K562 (cell line): ENCODE results near the gene TMPO. TPM values are rescaled to one million over a fixed set of nuclear protein-coding genes. Genes with fewer than 3 reads are reported as not detected.
A peak's percentile ranks its signal among the peaks of the same experiment; 100 is the strongest.

Experiments
- ATAC-seq: fragments of 200-7000 bp; cut with Tn5 transposase; 3 replicates; pipeline ENCODE4 v1.9.1; 2020; ENCODE audit warnings: moderate library complexity
- BruUV-seq: library from RNA; stranded (reverse); fragments of 400-500 nt; replicated peaks from 2 replicates; lab custom pipeline; 2021; lab: Mats Ljungman, UMichigan
- CTCF ChIA-PET: fragments of 300-600 bp; formaldehyde crosslinking; extraction: SDS; loops from one replicate; lab custom pipeline; 2021; ENCODE audit warnings: low intra/inter-chr PET ratio; lab: Yijun Ruan, JAX
- POLR2A ChIA-PET: fragments of 300-600, 350-650 bp; sonication (Branson Sonifier 250); formaldehyde crosslinking; extraction: SDS; loops from one replicate; lab custom pipeline; 2021; ENCODE audit warnings: antibody characterized with exemption, inconsistent platforms; lab: Yijun Ruan, JAX
- DNase-seq, 4 experiments: peaks; one replicate each; pipeline versions ENCODE4 v3.0.0 to v3.0.0-alpha.2; 2011 to 2018; ENCODE audit warnings: low spot score in 3 of 4, mixed read lengths in 3 of 4; ENCODE audit errors: extremely low read depth in 1 of 4
- FAIRE-seq: peaks from 2 replicates; lab custom pipeline; 2011; peaks lifted over from hg19 to GRCh38; lab: Jason Lieb, UNC
- H2AFZ ChIP-seq: 2 replicates; pipeline ENCODE4 v1.6.0; 2011; ENCODE audit warnings: low read depth, low read length, control low read depth, inconsistent platforms
- H3K27ac ChIP-seq: fragments of 200-600 bp; 3 replicates; pipeline ENCODE4 v1.8.0; 2011; ENCODE audit warnings: low read depth, mild to moderate bottlenecking, control low read depth, inconsistent platforms, low read length, moderate library complexity, mixed read lengths; ENCODE audit errors: extremely low read depth
- H3K27me3 ChIP-seq, 2 experiments: fragments of 300-600 bp in 1 of 2; 2 replicates in 1 of 2; 3 replicates in 1 of 2; pipeline versions ENCODE4 v1.6.0 to v1.8.0; 2011; ENCODE audit warnings: inconsistent platforms in 2 of 2, low read length in 2 of 2, mild to moderate bottlenecking in 1 of 2, mixed read lengths in 1 of 2, moderate library complexity in 1 of 2; ENCODE audit not compliant: control insufficient read depth in 2 of 2, insufficient read depth in 2 of 2
- H3K36me3 ChIP-seq: fragments of 300-600 bp; 3 replicates; pipeline ENCODE4 v1.8.0; 2011; ENCODE audit warnings: mild to moderate bottlenecking, low read length, inconsistent platforms; ENCODE audit not compliant: control insufficient read depth, insufficient read depth
- H3K4me1 ChIP-seq, 2 experiments: fragments of 200-600 bp in 1 of 2; replicated peaks in 1 of 2; 2 replicates in 1 of 2; 3 replicates in 1 of 2; pipeline versions ENCODE4 v1.5.1 to v1.8.0; 2011; ENCODE audit warnings: inconsistent platforms in 2 of 2, low read length in 2 of 2, mild to moderate bottlenecking in 1 of 2, mixed read lengths in 1 of 2, moderate library complexity in 1 of 2; ENCODE audit not compliant: control insufficient read depth in 2 of 2, insufficient read depth in 2 of 2
- H3K4me2 ChIP-seq: 2 replicates; pipeline ENCODE4 v1.6.1; 2011; ENCODE audit warnings: low read length, control low read depth, inconsistent platforms, mixed read lengths; ENCODE audit not compliant: insufficient read depth
- H3K4me3 ChIP-seq: fragments of 200-600 bp; sonication (generic), shearing (Covaris generic); 2 replicates; pipeline ENCODE4 v1.5.1; 2016; ENCODE audit warnings: control low read depth, inconsistent platforms
- H3K79me2 ChIP-seq: fragments of 200-600 bp; 3 replicates; pipeline ENCODE4 v1.8.0; 2011; ENCODE audit warnings: low read length, inconsistent platforms; ENCODE audit not compliant: control insufficient read depth, insufficient read depth
- H3K9ac ChIP-seq, 2 experiments: 2 replicates each; pipeline versions ENCODE4 v1.6.0 to v1.6.1; 2011; ENCODE audit warnings: low read depth in 2 of 2, low read length in 2 of 2, control low read depth in 1 of 2, inconsistent platforms in 1 of 2, mild to moderate bottlenecking in 1 of 2, mixed read lengths in 1 of 2; ENCODE audit not compliant: insufficient read depth in 1 of 2
- H3K9me1 ChIP-seq: one replicate; pipeline ENCODE4 v1.6.0; 2011; ENCODE audit warnings: inconsistent platforms, mild to moderate bottlenecking, low read length, moderate library complexity; ENCODE audit not compliant: control insufficient read depth, insufficient read depth
- H3K9me3 ChIP-seq: replicated peaks from 2 replicates; pipeline ENCODE4 v1.5.1; 2011; ENCODE audit warnings: low read depth, low read length, inconsistent platforms; ENCODE audit not compliant: control insufficient read depth, insufficient read depth
- H4K20me1 ChIP-seq: replicated peaks from 2 replicates; pipeline ENCODE4 v1.6.1; 2011; ENCODE audit warnings: low read length, inconsistent platforms, mixed read lengths; ENCODE audit not compliant: control insufficient read depth, insufficient read depth
- C11orf30 ChIP-seq: fragments of 450-650 bp; IDR thresholded peaks from 2 replicates; pipeline ENCODE4 v1.6.1; 2016; ENCODE audit warnings: low read depth, mild to moderate bottlenecking
- CHD4 ChIP-seq: fragments of 200-600 bp; sonication (generic); IDR thresholded peaks from 3 replicates; pipeline ENCODE4 v1.6.1; 2012; ENCODE audit warnings: low read depth, mild to moderate bottlenecking, mixed read lengths, low read length, inconsistent platforms; ENCODE audit not compliant: insufficient read depth, insufficient replicate concordance, poor library complexity, severe bottlenecking
- DACH1 ChIP-seq: fragments of 450-650 bp; IDR thresholded peaks from 2 replicates; pipeline ENCODE4 v1.6.1; 2018; ENCODE audit not compliant: partially characterized antibody
- ESRRA ChIP-seq: fragments of 450-650 bp; IDR thresholded peaks from 2 replicates; pipeline ENCODE4 v1.6.1; 2014; ENCODE audit warnings: low read depth, mild to moderate bottlenecking, moderate library complexity, borderline replicate concordance
- MEF2A ChIP-seq: IDR thresholded peaks from 2 replicates; pipeline ENCODE4 v1.6.1; 2011; ENCODE audit warnings: low read depth, mild to moderate bottlenecking, low read length, moderate library complexity; ENCODE audit not compliant: control insufficient read depth
- MYBL2 ChIP-seq, 2 experiments: fragments of 450-650 bp in 1 of 2; sonication (generic) in 1 of 2; formaldehyde crosslinking in 1 of 2; IDR thresholded peaks; 2 replicates each; pipeline versions ENCODE4 v1.6.1 to v1.8.1; 2017 to 2022; ENCODE audit warnings: borderline replicate concordance in 1 of 2, inconsistent platforms in 1 of 2, low read depth in 1 of 2, mild to moderate bottlenecking in 1 of 2, missing genetic modification reagents in 1 of 2, moderate library complexity in 1 of 2
- NFATC3 ChIP-seq: fragments of 450-650 bp; IDR thresholded peaks from 2 replicates; pipeline ENCODE4 v1.6.1; 2017; ENCODE audit warnings: mild to moderate bottlenecking
- RAD21 ChIP-seq, 2 experiments: fragments of 250-450 bp in 1 of 2; fragments of 450-650 bp in 1 of 2; sonication (Bioruptor Pico) in 1 of 2; formaldehyde crosslinking in 1 of 2; IDR thresholded peaks in 1 of 2; conservative IDR thresholded peaks in 1 of 2; 2 replicates each; pipeline versions ENCODE4 v1.4.0 to v1.8.0; 2020 to 2022; ENCODE audit warnings: mild to moderate bottlenecking in 2 of 2, moderate library complexity in 1 of 2
- RBM17 ChIP-seq: fragments of 200-400 bp; formaldehyde crosslinking; IDR thresholded peaks from 2 replicates; pipeline ENCODE4 v1.6.1; 2017; ENCODE audit warnings: low read depth, mild to moderate bottlenecking, low read length, borderline replicate concordance
- TFAP4 ChIP-seq: sonication (generic); formaldehyde crosslinking; IDR thresholded peaks from 2 replicates; pipeline ENCODE4 v1.8.0; 2022; ENCODE audit warnings: missing genetic modification reagents, mild to moderate bottlenecking, moderate library complexity, borderline replicate concordance
- U2AF2 ChIP-seq: fragments of 200-400 bp; formaldehyde crosslinking; optimal IDR thresholded peaks from 2 replicates; pipeline ENCODE3; 2017; ENCODE audit warnings: low read depth, mild to moderate bottlenecking, low read length
- ZKSCAN8 ChIP-seq: fragments of 200-800 bp; sonication (Bioruptor generic); IDR thresholded peaks from 2 replicates; pipeline ENCODE4 v1.6.1; 2016; ENCODE audit warnings: missing genetic modification characterization, missing compliant biosample characterization
- ZNF668 ChIP-seq: fragments of 250-450 bp; sonication (Bioruptor Pico); IDR thresholded peaks from 2 replicates; pipeline ENCODE4 v1.8.0; 2022; ENCODE audit warnings: mild to moderate bottlenecking, inconsistent platforms
- WGBS: fragments of 100-300 bp; shearing (Covaris generic); methylation state at CpG from one replicate; pipeline ENCODE4 v1.1.6; 2016; ENCODE audit warnings: low coverage, mixed read lengths; ENCODE audit not compliant: insufficient coverage; ENCODE audit errors: missing lambda C conversion rate; 5-methylcytosine and 5-hydroxymethylcytosine counted together
- in situ Hi-C: fragments of 300-500 bp; cut with MboI; formaldehyde crosslinking; loops from 4 replicates; pipeline ENCODE4 v1.15.0; 2018; ENCODE audit warnings: inconsistent platforms, mixed read lengths
- intact Hi-C: fragments of 100-400 bp; cut with micrococcal nuclease; formaldehyde crosslinking; loops from 2 replicates; pipeline ENCODE4 v1.14.2; 2022
- polyA plus RNA-seq, 8 experiments: library from polyadenylated mRNA; depleted of rRNA in 4 of 8; stranded (reverse) in 5 of 8; unstranded in 3 of 8; fragments of >200 nt; fragmentation: Nextera tagmentation in 2 of 8; fragmentation: Illumina TruSeq in 1 of 8; extraction: Ambion mirVana in 2 of 8; extraction: Trizol in 1 of 8; gene quantifications; 2 replicates each; pipeline versions ENCODE4 v1.2.1 to v1.2.3, GENCODE V29; 2011 to 2014; ENCODE audit warnings: inconsistent platforms in 1 of 8, missing spikeins in 1 of 8
- total RNA-seq, 7 experiments: library from RNA; depleted of rRNA in 6 of 7; stranded (reverse); fragments of >200 nt in 6 of 7; fragmentation: Illumina TruSeq in 2 of 7; extraction: Trizol in 2 of 7; gene quantifications; 2 replicates each; pipeline versions ENCODE4 v1.2.1 to v1.2.3, GENCODE V29; 2011 to 2021; ENCODE audit warnings: low replicate concordance in 1 of 7
- TF ChIP-seq, protein P1 (sequence below): fragments of 250-450 bp; sonication (Bioruptor Pico); IDR thresholded peaks from 2 replicates; pipeline ENCODE4 v1.5.0; 2021

The TMPO gene
- total and polyA plus RNA-seq, 9 of the 15 experiments (the other 6 are each of a cell fraction or from before 2014, with no cell fraction given), result 62.1 to 263 (median 182) TPM

DNA sequence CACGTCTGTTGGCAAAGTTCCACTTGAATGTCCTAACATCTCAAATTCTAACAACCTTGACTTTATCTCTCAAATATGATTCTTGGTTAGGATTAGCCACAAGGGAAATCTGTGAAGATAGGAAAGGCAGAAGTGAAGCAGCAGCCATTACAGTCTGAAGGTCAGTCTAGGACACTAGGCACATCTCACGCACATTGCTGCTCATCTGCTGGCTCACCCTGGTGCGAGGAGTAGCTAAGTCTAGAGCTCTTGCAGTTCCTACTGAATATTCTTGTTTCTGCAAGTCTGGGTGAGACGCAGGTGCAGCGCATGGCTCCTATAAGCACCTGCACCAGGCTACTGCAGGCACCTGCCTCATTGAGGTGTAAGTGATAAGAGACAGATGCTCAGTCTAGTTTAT, 71.7 kb downstream of the TMPO start:
- H3K9me3 ChIP-seq, result no peaks in the 10 kb centered on the region
- in situ Hi-C loops, result no loop called here
- ATAC-seq, result no peak

GRCh38 chr12:98591209-98591608, 75.8 kb downstream of the TMPO start:
- H3K4me1 ChIP-seq, result peaks cover 16 to 18% of the 10 kb centered on the region in 2 experiments; a peak in 4 of 5 replicates
- no peak overlapping the region for H3K4me2 ChIP-seq
- H3K9me1 ChIP-seq, result no peaks in the 10 kb centered on the region
- DNase-seq (peak in 2 of 4 experiments; percentile 42 to 57), ATAC-seq (peak; percentile 14), FAIRE-seq (no peak)
- H4K20me1 ChIP-seq, result peaks cover 21% of the 10 kb centered on the region
- H3K36me3 ChIP-seq, result peaks cover 24% of the 10 kb centered on the region
- POLR2A ChIA-PET, result interaction anchor here (0.6 to 1.5 kb wide), 6 partner anchors 9 to 185 kb away, joined by 3 read pairs; no protein-coding TSS in a partner anchor
- in situ Hi-C loops (no loop called here), intact Hi-C loops (loop anchor here (5.0 kb wide), 2 partner anchors 59 to 74 kb away; partner anchors contain the start of gene TMPO)
- no TSS peak for BruUV-seq
- 0 out of 4 replicates have a peak overlapping the region, but pooled peaks of 1 of the 2 experiments have one; percentile 23 for H3K9ac ChIP-seq
- no peak overlapping the region for H3K4me3 ChIP-seq
- H2AFZ ChIP-seq, result peak overlapping the region; percentile 89
- WGBS, result 58% methylated on average over 4 of the region's 4 CpGs
- no peak overlapping the region for H3K27ac ChIP-seq
- H3K27me3 ChIP-seq, result no peaks in the 10 kb centered on the region
- CTCF ChIA-PET, result no interaction called here
- H3K79me2 ChIP-seq, result peaks cover 36% of the 10 kb centered on the region
- no peaks in the 10 kb centered on the region for H3K9me3 ChIP-seq
- TF ChIP-seq U2AF2 (no peak), CHD4 (no peak), TFAP4 (CRISPR knock-in tag) (0 out of 2 replicates have a peak, but pooled peaks have one; percentile 25), ZKSCAN8 (CRISPR knock-in tag) (no peak), RAD21 (CRISPR knock-in tag; conservative IDR thresholded peaks at IDR 0.05 in 1 of 2, IDR thresholded peaks at IDR 0.05 in 1 of 2) (peak in 1 of 2 experiments; percentile 54; a peak in 3 of 4 replicates), MYBL2 (IDR thresholded peaks at IDR 0.05; ENCODE audit: low read depth) (no peak), MYBL2 (CRISPR knock-in tag; IDR thresholded peaks at IDR 0.05; ENCODE audit: borderline replicate concordance) (no peak), RBM17 (no peak), DACH1 (peak; percentile 57), NFATC3 (no peak), C11orf30 (no peak)
- TF ChIP-seq, protein P1, sequence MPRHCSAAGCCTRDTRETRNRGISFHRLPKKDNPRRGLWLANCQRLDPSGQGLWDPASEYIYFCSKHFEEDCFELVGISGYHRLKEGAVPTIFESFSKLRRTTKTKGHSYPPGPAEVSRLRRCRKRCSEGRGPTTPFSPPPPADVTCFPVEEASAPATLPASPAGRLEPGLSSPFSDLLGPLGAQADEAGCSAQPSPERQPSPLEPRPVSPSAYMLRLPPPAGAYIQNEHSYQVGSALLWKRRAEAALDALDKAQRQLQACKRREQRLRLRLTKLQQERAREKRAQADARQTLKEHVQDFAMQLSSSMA, result no peak

More for the DNA sequence above, 71.7 kb downstream of the TMPO start:
- Histone ChIP-seq H3K4me2 (no peak overlapping the region), H3K4me3 (no peak overlapping the region), H3K36me3 (no peaks in the 10 kb centered on the region), H3K4me1 (peaks cover 5 to 7% of the 10 kb centered on the region in 2 experiments; a peak in 4 of 5 replicates)
- no TSS peak for BruUV-seq
- POLR2A ChIA-PET, result interaction anchor here (1.1 kb wide), 1 partner anchor 10 kb away, joined by 5 read pairs; no protein-coding TSS in a partner anchor
- TF ChIP-seq ZNF668, result no peak
- TF ChIP-seq MEF2A, result no peak
- peak; percentile 71 for TF ChIP-seq ESRRA
- TF ChIP-seq, all 486 proteins: peak for 1
- Histone ChIP-seq H2AFZ (no peak overlapping the region), H3K9ac (no peak overlapping the region), H3K27me3 (no peaks in the 10 kb centered on the region), H3K27ac (no peak overlapping the region), H3K79me2 (no peaks in the 10 kb centered on the region), H3K9me1 (no peaks in the 10 kb centered on the region), H4K20me1 (no peaks in the 10 kb centered on the region)
- intact Hi-C loops, result no loop called here
- FAIRE-seq (no peak), DNase-seq (no peak)
- WGBS, result 41% methylated on average over 5 of the region's 5 CpGs
- CTCF ChIA-PET, result interaction anchor here (0.6 kb wide), 1 partner anchor 23 kb away, joined by 5 read pairs; no protein-coding TSS in a partner anchor
